H9 (cell line): ENCODE results near the gene GAL3ST3. TPM values are rescaled to one million over a fixed set of nuclear protein-coding genes. Genes with fewer than 3 reads are reported as not detected.

Experiments
- DNase-seq: peaks from one replicate; pipeline ENCODE4 v3.0.0-alpha.2; 2017
- H2AFZ ChIP-seq: one replicate; pipeline ENCODE4 v1.6.1; 2013; ENCODE audit warnings: mild to moderate bottlenecking, low read length, control low read depth, moderate library complexity
- H2AK5ac ChIP-seq: 2 replicates; pipeline ENCODE4 v1.6.1; 2013; ENCODE audit warnings: low read length, control low read depth, mixed read lengths; ENCODE audit not compliant: insufficient read length
- H2BK120ac ChIP-seq: one replicate; pipeline ENCODE4 v1.6.1; 2013; ENCODE audit warnings: low read depth, mild to moderate bottlenecking, low read length, control low read depth, inconsistent platforms; ENCODE audit not compliant: poor library complexity, severe bottlenecking
- H2BK12ac ChIP-seq: 2 replicates; pipeline ENCODE4 v1.6.1; 2013; ENCODE audit warnings: low read length, control low read depth, mixed read lengths, low read depth; ENCODE audit not compliant: insufficient read length
- H2BK15ac ChIP-seq: 2 replicates; pipeline ENCODE4 v1.6.1; 2013; ENCODE audit warnings: low read depth, low read length, control low read depth
- H2BK20ac ChIP-seq: one replicate; pipeline ENCODE4 v1.6.1; 2013; ENCODE audit warnings: low read depth, mild to moderate bottlenecking, low read length, control low read depth, inconsistent platforms; ENCODE audit not compliant: poor library complexity, severe bottlenecking
- H2BK5ac ChIP-seq: 2 replicates; pipeline ENCODE4 v1.6.1; 2013; ENCODE audit warnings: low read length, control low read depth, mixed read lengths; ENCODE audit not compliant: insufficient read length
- H3K14ac ChIP-seq: 2 replicates; pipeline ENCODE4 v1.6.1; 2013; ENCODE audit warnings: low read length, control low read depth; ENCODE audit not compliant: insufficient read depth
- H3K18ac ChIP-seq: 2 replicates; pipeline ENCODE4 v1.6.1; 2013; ENCODE audit warnings: low read depth, mild to moderate bottlenecking, mixed read lengths, low read length, control low read depth; ENCODE audit not compliant: insufficient read length
- H3K23ac ChIP-seq: 2 replicates; pipeline ENCODE4 v1.6.1; 2013; ENCODE audit warnings: low read length, control low read depth, mixed read lengths, low read depth; ENCODE audit not compliant: insufficient read length
- H3K23me2 ChIP-seq: 2 replicates; pipeline ENCODE4 v1.6.1; 2013; ENCODE audit warnings: low read depth, mild to moderate bottlenecking, mixed read lengths, low read length, control low read depth; ENCODE audit not compliant: insufficient read length, poor library complexity, severe bottlenecking
- H3K27ac ChIP-seq: 2 replicates; pipeline ENCODE4 v1.5.1; 2013; ENCODE audit warnings: low read length, control low read depth, mixed read lengths, low read depth; ENCODE audit not compliant: insufficient read length
- H3K27me3 ChIP-seq: 2 replicates; pipeline ENCODE4 v1.6.1; 2013; ENCODE audit warnings: low read length, control low read depth, inconsistent platforms; ENCODE audit not compliant: insufficient read depth
- H3K4ac ChIP-seq: 2 replicates; pipeline ENCODE4 v1.6.1; 2013; ENCODE audit warnings: low read depth, mild to moderate bottlenecking, control low read depth, inconsistent platforms, low read length, moderate library complexity
- H3K4me1 ChIP-seq: 2 replicates; pipeline ENCODE4 v1.6.1; 2013; ENCODE audit warnings: low read length, control low read depth, inconsistent platforms; ENCODE audit not compliant: insufficient read depth
- H3K4me2 ChIP-seq: 2 replicates; pipeline ENCODE4 v1.6.1; 2013; ENCODE audit warnings: low read length, control low read depth, mixed read lengths; ENCODE audit not compliant: insufficient read length, insufficient read depth
- H3K56ac ChIP-seq: 2 replicates; pipeline ENCODE4 v1.6.1; 2013; ENCODE audit warnings: low read depth, mild to moderate bottlenecking, mixed read lengths, low read length, control low read depth; ENCODE audit not compliant: insufficient read length
- H3K79me1 ChIP-seq: 2 replicates; pipeline ENCODE4 v1.6.1; 2013; ENCODE audit warnings: low read depth, mild to moderate bottlenecking, moderate library complexity, low read length, control low read depth, inconsistent platforms; ENCODE audit not compliant: insufficient read depth, poor library complexity, severe bottlenecking
- H3K79me2 ChIP-seq: 2 replicates; pipeline ENCODE4 v1.6.1; 2013; ENCODE audit warnings: low read length, control low read depth, inconsistent platforms; ENCODE audit not compliant: insufficient read depth
- H3K9ac ChIP-seq: 2 replicates; pipeline ENCODE4 v1.6.1; 2013; ENCODE audit warnings: low read length, control low read depth, mixed read lengths; ENCODE audit not compliant: insufficient read length; ENCODE audit errors: extremely low read depth
- H3K9me3 ChIP-seq: one replicate; pipeline ENCODE4 v1.6.1; 2013; ENCODE audit warnings: low read depth, low read length, inconsistent platforms; ENCODE audit not compliant: control insufficient read depth
- H3T11ph ChIP-seq: one replicate; pipeline ENCODE4 v1.6.1; 2013; ENCODE audit warnings: mild to moderate bottlenecking, low read length, control low read depth, inconsistent platforms
- H4K20me1 ChIP-seq: one replicate; pipeline ENCODE4 v1.6.1; 2013; ENCODE audit not compliant: control insufficient read depth, insufficient read length, insufficient read depth
- H4K5ac ChIP-seq: 2 replicates; pipeline ENCODE4 v1.6.1; 2013; ENCODE audit warnings: low read depth, mild to moderate bottlenecking, mixed read lengths, low read length, control low read depth; ENCODE audit not compliant: insufficient read length
- H4K8ac ChIP-seq: replicated peaks from 2 replicates; pipeline ENCODE4 v1.6.1; 2013; ENCODE audit warnings: low read length, control low read depth, mixed read lengths, low read depth; ENCODE audit not compliant: insufficient read length
- H4K91ac ChIP-seq: 2 replicates; pipeline ENCODE4 v1.6.1; 2013; ENCODE audit warnings: low read depth, mild to moderate bottlenecking, moderate library complexity, mixed read lengths, low read length, control low read depth; ENCODE audit not compliant: insufficient read length
- H3K27ac Mint-ChIP-seq, 3 experiments: 2 replicates in 2 of 3; 3 replicates in 1 of 3; pipeline ENCODE4 v1.8.0; 2020 to 2021; ENCODE audit warnings: mixed read lengths in 3 of 3, mild to moderate bottlenecking in 1 of 3, moderate library complexity in 1 of 3
- H3K27me3 Mint-ChIP-seq: 2 replicates; pipeline ENCODE4 v1.8.0; 2021; ENCODE audit warnings: low read depth, mild to moderate bottlenecking, moderate library complexity, mixed read lengths
- H3K36me3 Mint-ChIP-seq, 3 experiments: 2 replicates in 2 of 3; 3 replicates in 1 of 3; pipeline ENCODE4 v1.8.0; 2020 to 2021; ENCODE audit warnings: low read depth in 3 of 3, mixed read lengths in 3 of 3; ENCODE audit not compliant: insufficient read depth in 1 of 3
- H3K4me1 Mint-ChIP-seq, 2 experiments: 2 replicates each; pipeline ENCODE4 v1.8.0; 2020; ENCODE audit warnings: mixed read lengths in 2 of 2
- H3K4me3 Mint-ChIP-seq, 2 experiments: 2 replicates in 1 of 2; 3 replicates in 1 of 2; pipeline ENCODE4 v1.8.0; 2020 to 2021; ENCODE audit warnings: mild to moderate bottlenecking in 2 of 2, mixed read lengths in 2 of 2, moderate library complexity in 1 of 2
- H3K9me3 Mint-ChIP-seq, 2 experiments: 2 replicates in 1 of 2; 3 replicates in 1 of 2; pipeline ENCODE4 v1.8.0; 2020; ENCODE audit warnings: mild to moderate bottlenecking in 2 of 2, mixed read lengths in 2 of 2, moderate library complexity in 1 of 2
- WGBS: extraction: QIAGEN DNeasy Blood & Tissue Kit; methylation state at CpG from one replicate; pipeline ENCODE4 v1.1.7; 2013; ENCODE audit warnings: missing lambda C conversion rate, low lambda C conversion rate, mixed read lengths; ENCODE audit not compliant: insufficient read length; ENCODE audit errors: extremely low coverage; 5-methylcytosine and 5-hydroxymethylcytosine counted together
- total RNA-seq: library from RNA; stranded (reverse); gene quantifications from 2 replicates; pipeline ENCODE4 v1.2.1, GENCODE V29; 2021
- TF ChIP-seq, protein P1 (sequence below): fragments of 200-600 bp; sonication (generic); conservative IDR thresholded peaks from 3 replicates; pipeline ENCODE4 v1.8.0; 2021; ENCODE audit warnings: antibody characterized with exemption, mild to moderate bottlenecking

The GAL3ST3 gene
- total RNA-seq, 1 experiment from 2014 or later, result 17.2 TPM

DNA sequence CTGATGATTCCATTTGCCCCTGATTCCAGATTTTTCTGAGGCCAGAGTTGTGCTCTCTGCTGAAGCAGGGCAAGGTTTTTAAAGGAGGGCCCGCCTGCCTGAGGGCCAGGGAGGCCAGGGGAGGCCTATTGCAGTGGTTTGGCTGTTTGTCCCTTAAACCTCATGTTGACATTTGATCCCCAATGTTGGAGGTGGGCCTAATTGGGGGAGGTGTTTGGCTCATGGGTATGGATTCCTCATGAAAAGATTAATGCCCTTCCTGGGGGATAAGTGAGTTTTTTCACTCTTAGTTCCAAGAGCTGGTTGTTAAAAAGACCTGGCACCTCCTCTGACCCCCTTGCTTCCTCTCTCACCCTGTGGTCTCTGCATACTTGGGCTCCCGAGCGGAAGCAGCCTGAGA lies 9.2 kb downstream of the GAL3ST3 start:
- H3K27me3 Mint-ChIP-seq, result peaks cover 14% of the 10 kb centered on the region; the same call in 1 of the 2 replicates
- Histone ChIP-seq H2AK5ac (no peak overlapping the region), H4K5ac (no peak overlapping the region)

More for the DNA sequence above, 9.2 kb downstream of the GAL3ST3 start:
- Histone ChIP-seq H2BK15ac (no peak overlapping the region), H3K4me2 (no peak overlapping the region), H2BK120ac (no peak overlapping the region), H3K23ac (no peak overlapping the region), H2BK20ac (no peak overlapping the region), H3K9ac (no peak overlapping the region), H3K4ac (no peak overlapping the region), H3K56ac (no peak overlapping the region), H3T11ph (no peak overlapping the region), H4K91ac (no peak overlapping the region), H3K4me1 (no peaks in the 10 kb centered on the region), H4K20me1 (no peaks in the 10 kb centered on the region), H3K27ac (no peak overlapping the region), H3K79me2 (no peaks in the 10 kb centered on the region), H4K8ac (no peak overlapping the region), H3K23me2 (no peaks in the 10 kb centered on the region), H3K9me3 (peaks cover 8% of the 10 kb centered on the region), H3K79me1 (no peaks in the 10 kb centered on the region), H2AFZ (no peak overlapping the region), H2BK5ac (no peak overlapping the region), H3K18ac (no peak overlapping the region), H3K27me3 (no peaks in the 10 kb centered on the region), H2BK12ac (no peak overlapping the region), H3K14ac (no peak overlapping the region)
- WGBS, result no CpG with 5 or more reads among the region's 3 CpGs
- peaks cover 18 to 23% of the 10 kb centered on the region in 2 experiments for H3K9me3 Mint-ChIP-seq
- no peak for DNase-seq
- peaks cover 2 to 3% of the 10 kb centered on the region in 2 experiments for H3K4me1 Mint-ChIP-seq
- H3K4me3 Mint-ChIP-seq, result no peak overlapping the region
- H3K27ac Mint-ChIP-seq, result no peak overlapping the region; a peak in 2 of 7 replicates
- peaks cover 20 to 30% (median 21%) of the 10 kb centered on the region in 3 experiments for H3K36me3 Mint-ChIP-seq
- TF ChIP-seq, protein P1, sequence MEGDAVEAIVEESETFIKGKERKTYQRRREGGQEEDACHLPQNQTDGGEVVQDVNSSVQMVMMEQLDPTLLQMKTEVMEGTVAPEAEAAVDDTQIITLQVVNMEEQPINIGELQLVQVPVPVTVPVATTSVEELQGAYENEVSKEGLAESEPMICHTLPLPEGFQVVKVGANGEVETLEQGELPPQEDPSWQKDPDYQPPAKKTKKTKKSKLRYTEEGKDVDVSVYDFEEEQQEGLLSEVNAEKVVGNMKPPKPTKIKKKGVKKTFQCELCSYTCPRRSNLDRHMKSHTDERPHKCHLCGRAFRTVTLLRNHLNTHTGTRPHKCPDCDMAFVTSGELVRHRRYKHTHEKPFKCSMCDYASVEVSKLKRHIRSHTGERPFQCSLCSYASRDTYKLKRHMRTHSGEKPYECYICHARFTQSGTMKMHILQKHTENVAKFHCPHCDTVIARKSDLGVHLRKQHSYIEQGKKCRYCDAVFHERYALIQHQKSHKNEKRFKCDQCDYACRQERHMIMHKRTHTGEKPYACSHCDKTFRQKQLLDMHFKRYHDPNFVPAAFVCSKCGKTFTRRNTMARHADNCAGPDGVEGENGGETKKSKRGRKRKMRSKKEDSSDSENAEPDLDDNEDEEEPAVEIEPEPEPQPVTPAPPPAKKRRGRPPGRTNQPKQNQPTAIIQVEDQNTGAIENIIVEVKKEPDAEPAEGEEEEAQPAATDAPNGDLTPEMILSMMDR, result no peak
